ENCODE data around the gene RPS6KC1.
"Not testable (repeated sequence)": the region's sequence is repeated elsewhere in the genome, so short reads cannot be mapped to it uniquely, and the experiment has no call there.

Gene RPS6KC1

DNA sequence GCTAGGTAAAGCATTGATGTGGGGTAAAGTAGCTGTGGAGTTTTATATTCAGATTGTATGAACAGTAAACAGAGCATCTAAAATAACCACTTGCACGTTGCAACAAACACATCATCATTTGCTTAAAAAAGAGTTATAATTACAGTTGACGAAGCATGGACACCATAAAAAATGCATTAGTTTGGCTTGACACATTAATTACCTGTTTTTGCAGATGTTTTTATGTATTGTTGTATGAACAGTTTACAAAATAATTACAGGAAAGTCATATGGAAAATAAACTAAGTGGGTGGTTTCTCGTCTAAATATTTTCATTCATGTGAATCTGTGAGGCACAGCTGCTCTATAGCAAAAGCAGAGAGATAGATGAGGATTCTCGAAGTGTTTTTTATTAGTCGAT, 108.3 kb downstream of the RPS6KC1 start:
- no peak for DNase-seq (ENCODE audit: low read depth in 2 of 2)

GRCh38 chr1:213160442-213160841, 109.4 kb downstream of the RPS6KC1 start:
- DNase-seq (ENCODE audit: low read depth in 2 of 2): not testable (repeated sequence)

- DNase-seq (ENCODE audit: low read depth in 2 of 2): no peak
Measured at GRCh38 chr1:213162338-213162737, 111.3 kb downstream of the RPS6KC1 start.

DNA sequence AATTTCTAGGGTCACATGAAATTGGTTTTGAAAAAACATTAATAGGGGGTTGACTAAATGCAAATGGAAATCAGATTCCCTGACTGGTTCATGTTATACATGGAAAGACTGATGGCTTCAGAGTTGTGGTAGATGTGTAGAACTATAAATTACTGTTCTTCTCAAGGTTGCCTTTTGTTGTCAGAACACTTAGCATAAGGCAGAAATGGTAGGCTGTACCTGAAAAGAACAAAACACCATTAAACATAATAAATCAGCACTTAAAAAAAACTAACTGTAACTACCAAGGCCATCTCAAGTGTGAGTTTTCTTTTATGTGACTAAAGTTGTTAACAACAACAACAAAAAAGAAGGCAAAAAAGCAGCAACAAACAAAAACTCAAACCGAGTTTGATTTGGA, 111.8 kb downstream of the RPS6KC1 start:
- no peak for DNase-seq (ENCODE audit: low read depth in 2 of 2)

DNA sequence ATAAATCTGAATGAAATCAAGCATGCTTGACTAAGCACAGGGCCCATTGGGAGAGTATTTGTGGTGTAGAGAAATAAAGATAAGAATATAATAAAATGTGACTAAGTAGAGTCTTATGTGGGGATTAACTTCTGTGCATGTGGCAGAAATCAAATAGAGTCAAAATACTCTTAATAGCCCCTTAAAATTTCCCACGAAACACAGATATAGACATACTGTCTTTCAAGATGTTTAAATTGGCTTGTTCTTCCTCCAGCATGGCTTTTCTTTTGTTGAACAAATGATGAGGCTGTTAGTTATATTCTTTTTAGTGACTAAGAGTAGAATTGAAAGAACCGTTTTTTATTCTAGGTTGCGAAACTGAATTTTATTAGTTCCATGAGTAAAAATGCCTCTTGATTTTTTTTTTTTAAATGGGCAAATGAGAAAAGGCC, 112.3 kb downstream of the RPS6KC1 start:
- DNase-seq (ENCODE audit: low read depth in 2 of 2): no peak

DNA sequence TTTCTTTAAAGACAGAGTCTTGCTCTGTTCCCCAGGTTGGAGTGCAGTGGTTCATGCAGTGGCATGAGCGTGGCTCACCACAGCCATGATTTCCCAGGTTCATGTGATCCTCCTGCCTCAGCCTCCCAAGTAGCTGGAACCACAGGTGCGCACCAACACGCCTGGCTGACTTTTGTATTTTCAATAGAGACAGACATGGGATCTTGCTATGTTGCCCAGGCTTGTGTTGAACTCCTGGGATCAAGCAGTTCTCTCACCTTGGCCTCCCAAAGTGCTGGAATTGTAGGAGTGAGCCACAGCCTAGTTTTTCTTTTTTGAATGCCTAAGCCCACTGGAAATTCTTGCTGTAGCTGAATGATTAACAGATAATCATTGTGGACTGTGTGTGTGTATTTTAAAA, 113.5 kb downstream of the RPS6KC1 start:
- DNase-seq (ENCODE audit: low read depth in 2 of 2): no peak

GRCh38 chr1:213166852-213167251, 115.8 kb downstream of the RPS6KC1 start:
- DNase-seq (ENCODE audit: low read depth in 2 of 2): no peak

- DNase-seq (ENCODE audit: low read depth in 2 of 2): no peak
Measured at GRCh38 chr1:213171711-213172110, 120.7 kb downstream of the RPS6KC1 start.

GRCh38 chr1:213176341-213176740, 125.3 kb downstream of the RPS6KC1 start:
- DNase-seq (ENCODE audit: low read depth in 2 of 2): no peak

- DNase-seq (ENCODE audit: low read depth in 2 of 2): no peak
Measured at GRCh38 chr1:213179784-213180183, 128.7 kb downstream of the RPS6KC1 start.

DNA sequence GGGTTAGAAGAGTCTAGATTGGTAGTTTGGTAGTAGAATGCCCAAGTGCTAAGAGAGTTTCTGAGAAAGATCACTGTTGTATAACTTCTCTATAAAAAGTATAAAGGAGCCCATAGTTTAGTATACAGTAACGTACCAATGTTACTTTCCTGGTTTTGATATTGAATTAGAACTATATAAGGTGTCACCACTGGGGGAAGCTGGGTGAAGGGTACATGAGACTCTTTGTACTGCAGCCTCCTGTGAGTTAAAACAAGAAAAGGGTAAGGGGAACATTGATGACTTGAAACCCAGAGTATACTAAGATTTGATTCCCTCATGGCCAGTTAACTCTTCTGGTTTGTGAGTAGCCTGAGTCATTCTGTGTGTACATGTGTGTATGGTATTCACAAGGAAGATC, 129.8 kb downstream of the RPS6KC1 start:
- no peak for DNase-seq (ENCODE audit: low read depth in 2 of 2)

- no peak for DNase-seq (ENCODE audit: low read depth in 2 of 2)
Measured at GRCh38 chr1:213183036-213183672, 132.1 kb downstream of the RPS6KC1 start.

- no peak for DNase-seq (ENCODE audit: low read depth in 2 of 2)
Measured at GRCh38 chr1:213186168-213186567, 135.1 kb downstream of the RPS6KC1 start.

DNA sequence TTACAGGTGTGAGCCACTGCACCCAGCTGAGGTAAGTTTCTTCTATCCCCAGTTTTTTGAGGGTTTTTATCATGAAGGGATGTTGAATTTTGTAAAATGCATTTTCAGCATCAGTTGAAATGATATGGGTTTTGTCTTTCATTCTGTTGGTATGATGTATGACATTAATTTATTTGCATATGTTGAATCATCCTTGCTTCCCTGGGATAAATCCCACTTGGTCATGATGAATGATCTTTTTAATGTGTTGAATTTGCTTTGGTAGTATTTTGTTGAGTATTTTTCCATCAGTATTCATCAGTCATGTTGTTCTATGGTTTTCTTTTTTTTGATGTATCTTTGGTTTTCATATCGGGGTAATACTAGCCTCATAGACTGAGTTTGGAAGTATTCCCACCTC, 141.0 kb downstream of the RPS6KC1 start:
- no peak for DNase-seq (ENCODE audit: low read depth in 2 of 2)

DNA sequence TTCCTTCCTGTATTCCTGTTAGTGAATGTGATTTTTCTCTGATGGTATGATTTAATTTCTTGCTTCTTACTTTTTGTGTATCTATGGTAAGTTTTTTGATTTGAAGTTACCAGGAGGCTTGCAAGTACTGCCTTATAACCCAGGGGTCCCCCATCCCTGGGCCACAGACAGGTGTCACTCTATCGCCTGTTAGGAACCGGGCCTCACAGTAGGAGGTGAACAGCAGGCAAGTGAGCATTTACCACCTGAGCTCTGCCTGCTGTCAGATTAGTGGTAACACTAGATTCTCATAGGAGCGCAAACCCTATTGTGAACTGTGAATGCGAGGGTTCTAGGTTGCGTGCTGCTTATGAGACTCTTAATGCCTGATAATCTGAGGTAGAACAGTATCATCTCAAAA, 143.3 kb downstream of the RPS6KC1 start:
- DNase-seq (ENCODE audit: low read depth in 2 of 2): no peak

DNA sequence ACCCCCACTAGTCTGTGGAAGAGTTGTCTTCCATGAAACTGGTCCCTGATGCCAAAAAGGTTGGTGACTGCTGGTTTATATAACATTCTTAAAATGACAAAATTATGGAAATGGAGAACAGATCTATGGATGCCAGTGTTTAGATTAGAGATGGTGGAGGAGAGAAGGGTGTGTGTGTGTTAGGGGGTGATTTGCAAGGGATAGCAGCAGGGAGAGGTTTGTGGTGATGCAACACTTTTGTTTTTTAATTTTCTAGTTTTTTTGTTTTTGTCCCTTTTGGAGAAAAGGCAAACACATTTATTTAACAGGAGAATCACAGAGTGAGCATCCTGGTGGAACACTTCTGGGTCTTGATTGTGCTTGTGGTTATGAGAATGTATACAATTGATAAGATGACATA, 143.8 kb downstream of the RPS6KC1 start:
- no peak for DNase-seq (ENCODE audit: low read depth in 2 of 2)

- DNase-seq (ENCODE audit: low read depth in 2 of 2): not testable (repeated sequence)
Measured at GRCh38 chr1:213196328-213197054, 145.4 kb downstream of the RPS6KC1 start.

- no peak for DNase-seq (ENCODE audit: low read depth in 2 of 2)
Measured at GRCh38 chr1:213200630-213201029, 149.6 kb downstream of the RPS6KC1 start.

- no peak for DNase-seq (ENCODE audit: low read depth in 2 of 2)
Measured at GRCh38 chr1:213201380-213202155, 150.5 kb downstream of the RPS6KC1 start.

- no peak for DNase-seq (ENCODE audit: low read depth in 2 of 2)
Measured at GRCh38 chr1:213211201-213211600, 160.2 kb downstream of the RPS6KC1 start.

GRCh38 chr1:213219076-213219475, 168.0 kb downstream of the RPS6KC1 start:
- DNase-seq (ENCODE audit: low read depth in 2 of 2): not testable (repeated sequence)

- no peak for DNase-seq (ENCODE audit: low read depth in 2 of 2)
Measured at GRCh38 chr1:213221209-213221608, 170.2 kb downstream of the RPS6KC1 start.

DNA sequence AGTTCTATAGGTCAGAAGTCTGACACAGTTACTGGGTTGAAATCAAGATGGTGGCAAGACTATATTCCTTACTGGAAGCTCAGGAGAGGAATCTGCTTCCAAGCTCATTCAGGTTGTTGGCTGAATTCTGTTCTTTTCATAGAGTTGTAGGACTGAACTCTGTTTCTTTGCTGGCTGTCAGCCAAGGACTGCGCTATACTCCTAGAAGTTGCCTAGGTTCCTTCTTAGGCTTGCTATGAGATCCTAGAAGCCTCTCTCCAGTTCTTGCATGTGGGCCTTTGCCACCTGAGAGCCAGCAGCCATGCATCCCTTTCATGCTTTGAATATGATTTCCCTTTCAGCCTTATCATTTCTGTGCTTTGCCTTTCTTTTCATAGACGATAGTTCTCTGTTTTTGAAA, 176.4 kb downstream of the RPS6KC1 start:
- no peak for DNase-seq (ENCODE audit: low read depth in 2 of 2)

Data from stimulated activated CD4-positive, alpha-beta T cell treated with anti-CD3 and anti-CD28 coated beads, Interleukin-1b, Interleukin-23, amount 100 ng/mL, for 4 hours (primary cell).